NCI-H1694 treated with DMSO at 0.1 percent for 48 hours (cell line): ENCODE data around the gene NFIC.

Source experiments
- DNase-seq: peaks from one replicate; lab custom pipeline; 2025; lab: John Stamatoyannopoulos, UW

NFIC gene

GRCh38 chr19:3469638-3470499, 103.5 kb downstream of the NFIC start:
- DNase-seq, result no peak

- no peak for DNase-seq
These were observed 104.2 kb downstream of the NFIC start for GRCh38 chr19:3470500-3471128.

- no peak for DNase-seq
These were observed 105.7 kb downstream of the NFIC start for GRCh38 chr19:3471954-3472655.

GRCh38 chr19:3474010-3474409, 107.6 kb downstream of the NFIC start:
- no peak for DNase-seq

- no peak for DNase-seq
These were observed 108.2 kb downstream of the NFIC start for GRCh38 chr19:3474614-3475013.

- DNase-seq, result no peak
These were observed 109.1 kb downstream of the NFIC start for GRCh38 chr19:3475449-3475848.

GRCh38 chr19:3476830-3477229, 110.4 kb downstream of the NFIC start:
- no peak for DNase-seq

GRCh38 chr19:3477506-3477905, 111.1 kb downstream of the NFIC start:
- DNase-seq, result no peak

- DNase-seq, result no peak
These were observed 111.6 kb downstream of the NFIC start for GRCh38 chr19:3477951-3478350.

GRCh38 chr19:3478409-3479176, 112.2 kb downstream of the NFIC start:
- DNase-seq, result no peak

- DNase-seq, result no peak
These were observed 112.9 kb downstream of the NFIC start for GRCh38 chr19:3479177-3479833.

- DNase-seq, result no peak
These were observed 113.4 kb downstream of the NFIC start for GRCh38 chr19:3479834-3480215.

- DNase-seq, result no peak
These were observed 114.2 kb downstream of the NFIC start, which contains the start of gene SMIM24 for GRCh38 chr19:3480383-3481091. Gene SMIM24 (minus strand): TSS chr19:3480525. CDS start chr19:3480463, 62 bp downstream.

- DNase-seq, result no peak
These were observed 115.1 kb downstream of the NFIC start for GRCh38 chr19:3481241-3482090.

GRCh38 chr19:3482507-3483225, 116.3 kb downstream of the NFIC start:
- no peak for DNase-seq

GRCh38 chr19:3483226-3483628, 116.8 kb downstream of the NFIC start, which contains the start of gene SMIM44:
Gene SMIM44 (minus strand): TSS chr19:3483441. CDS start chr19:3483403, 38 bp downstream.
- no peak for DNase-seq

- no peak for DNase-seq
These were observed 125.2 kb downstream of the NFIC start for GRCh38 chr19:3491396-3492119.

GRCh38 chr19:3492131-3492839, 125.9 kb downstream of the NFIC start:
- no peak for DNase-seq
